H1 (cell line): ENCODE data around the gene CCDC106. TPM values are rescaled to one million over a fixed set of nuclear protein-coding genes. Genes with fewer than 3 reads are reported as not detected.

Source experiments
- CTCF ChIA-PET: fragments of 300-600 bp; sonication (Branson Sonifier 250); formaldehyde crosslinking; loops from one replicate; lab custom pipeline; 2021; ENCODE audit not compliant: partially characterized antibody; lab: Charles Lee
- POLR2A ChIA-PET: fragments of 300-600 bp; sonication (Branson Sonifier 250); formaldehyde crosslinking; loops from one replicate; lab custom pipeline; 2021; ENCODE audit warnings: inconsistent platforms; ENCODE audit not compliant: partially characterized antibody; lab: Charles Lee
- DNase-seq, 2 experiments: peaks; one replicate each; pipeline versions ENCODE4 v3.0.0 to v3.0.0-alpha.2; 2010 to 2022; ENCODE audit warnings: low spot score in 2 of 2, low read depth in 1 of 2, mixed read lengths in 1 of 2
- FAIRE-seq: peaks from 2 replicates; lab custom pipeline; 2011; peaks lifted over from hg19 to GRCh38; lab: Jason Lieb, UNC
- H2AFZ ChIP-seq: 2 replicates; pipeline ENCODE4 v1.8.1; 2012; ENCODE audit warnings: low read length, inconsistent platforms
- H2AK5ac ChIP-seq: 2 replicates; pipeline ENCODE4 v1.6.1; 2013; ENCODE audit warnings: low read depth, low read length
- H2BK120ac ChIP-seq: replicated peaks from 2 replicates; pipeline ENCODE3; 2013; ENCODE audit warnings: low read depth, low read length, inconsistent platforms
- H2BK12ac ChIP-seq: 2 replicates; pipeline ENCODE4 v1.6.1; 2013; ENCODE audit warnings: low read depth, low read length
- H2BK15ac ChIP-seq: 2 replicates; pipeline ENCODE4 v1.6.1; 2013; ENCODE audit warnings: low read length
- H2BK20ac ChIP-seq: 2 replicates; pipeline ENCODE4 v1.6.1; 2013; ENCODE audit warnings: low read length
- H2BK5ac ChIP-seq: 2 replicates; pipeline ENCODE4 v1.6.1; 2013; ENCODE audit warnings: low read depth, low read length
- H3K14ac ChIP-seq: 2 replicates; pipeline ENCODE4 v1.6.1; 2013; ENCODE audit warnings: inconsistent platforms; ENCODE audit not compliant: insufficient read length
- H3K18ac ChIP-seq: 2 replicates; pipeline ENCODE4 v1.6.1; 2013; ENCODE audit warnings: low read length; ENCODE audit errors: extremely low read depth
- H3K23ac ChIP-seq: 2 replicates; pipeline ENCODE4 v1.6.1; 2013; ENCODE audit warnings: inconsistent platforms; ENCODE audit not compliant: insufficient read length
- H3K23me2 ChIP-seq: 2 replicates; pipeline ENCODE4 v1.6.1; 2013; ENCODE audit warnings: low read depth, low read length
- H3K27ac ChIP-seq: 2 replicates; pipeline ENCODE4 v1.6.1; 2011; ENCODE audit warnings: low read depth, low read length, inconsistent platforms
- H3K27me3 ChIP-seq, 4 experiments: replicated peaks in 1 of 4; 1 replicate in 1 of 4; 2 replicates in 3 of 4; pipeline versions ENCODE4 v1.6.1 to v1.8.1; 2011 to 2013; ENCODE audit warnings: low read length in 3 of 4, mild to moderate bottlenecking in 3 of 4, inconsistent platforms in 2 of 4, mixed read lengths in 2 of 4, moderate library complexity in 1 of 4; ENCODE audit not compliant: control insufficient read depth in 3 of 4, insufficient read depth in 3 of 4; ENCODE audit errors: extremely low read depth in 1 of 4
- H3K36me3 ChIP-seq, 4 experiments: 2 replicates each; pipeline versions ENCODE4 v1.6.1 to v1.8.1; 2011 to 2013; ENCODE audit warnings: mild to moderate bottlenecking in 4 of 4, low read length in 3 of 4, moderate library complexity in 2 of 4, control low read depth in 1 of 4, inconsistent platforms in 1 of 4; ENCODE audit not compliant: insufficient read depth in 4 of 4, control insufficient read depth in 2 of 4
- H3K4ac ChIP-seq: replicated peaks from 2 replicates; pipeline ENCODE3; 2013; ENCODE audit warnings: low read length, low read depth, mixed read lengths, inconsistent platforms; ENCODE audit not compliant: insufficient read length
- H3K4me1 ChIP-seq, 4 experiments: replicated peaks in 1 of 4; 1 replicate in 1 of 4; 2 replicates in 3 of 4; pipeline versions ENCODE4 v1.6.1 to v1.8.1; 2011 to 2013; ENCODE audit warnings: low read length in 3 of 4, inconsistent platforms in 2 of 4, mixed read lengths in 1 of 4; ENCODE audit not compliant: insufficient read depth in 4 of 4, control insufficient read depth in 3 of 4
- H3K4me2 ChIP-seq, 2 experiments: 2 replicates each; pipeline versions ENCODE4 v1.6.1 to v1.8.1; 2011 to 2013; ENCODE audit warnings: low read depth in 2 of 2, low read length in 2 of 2, control low read depth in 1 of 2, inconsistent platforms in 1 of 2, mild to moderate bottlenecking in 1 of 2; ENCODE audit not compliant: insufficient read depth in 1 of 2
- H3K4me3 ChIP-seq, 4 experiments: fragments of 200-600, 300-600 bp in 1 of 4; sonication (generic), shearing (Covaris generic), sonication (Bioruptor Twin) in 1 of 4; 2 replicates each; pipeline versions ENCODE4 v1.5.1 to v1.8.1; 2011 to 2016; ENCODE audit warnings: low read length in 4 of 4, low read depth in 3 of 4, control low read depth in 2 of 4, inconsistent platforms in 2 of 4, mild to moderate bottlenecking in 2 of 4, mixed read lengths in 1 of 4, moderate library complexity in 1 of 4; ENCODE audit not compliant: insufficient read depth in 2 of 4; ENCODE audit errors: extremely low read depth in 1 of 4
- H3K56ac ChIP-seq: replicated peaks from 2 replicates; pipeline ENCODE3; 2013; ENCODE audit warnings: low read depth, mild to moderate bottlenecking, mixed read lengths, low read length, inconsistent platforms; ENCODE audit not compliant: insufficient read length
- H3K79me1 ChIP-seq: 2 replicates; pipeline ENCODE4 v1.6.1; 2013; ENCODE audit warnings: low read depth, low read length, control low read depth
- H3K79me2 ChIP-seq, 2 experiments: 2 replicates each; pipeline versions ENCODE4 v1.6.1 to v1.8.1; 2012 to 2013; ENCODE audit warnings: low read length in 2 of 2, mild to moderate bottlenecking in 2 of 2, inconsistent platforms in 1 of 2; ENCODE audit not compliant: insufficient read depth in 2 of 2, control insufficient read depth in 1 of 2
- H3K9ac ChIP-seq, 4 experiments: replicated peaks in 1 of 4; 1 replicate in 1 of 4; 2 replicates in 3 of 4; pipeline versions ENCODE4 v1.6.1 to v1.8.1; 2011 to 2013; ENCODE audit warnings: low read depth in 3 of 4, low read length in 3 of 4, control low read depth in 2 of 4, mild to moderate bottlenecking in 2 of 4, moderate library complexity in 2 of 4, inconsistent platforms in 1 of 4; ENCODE audit errors: extremely low read depth in 1 of 4
- H3K9me3 ChIP-seq, 2 experiments: 2 replicates each; pipeline versions ENCODE4 v1.6.1 to v1.8.1; 2012 to 2013; ENCODE audit warnings: mild to moderate bottlenecking in 2 of 2, moderate library complexity in 2 of 2, control low read depth in 1 of 2, inconsistent platforms in 1 of 2, low read depth in 1 of 2, low read length in 1 of 2, mixed read lengths in 1 of 2; ENCODE audit not compliant: insufficient read depth in 2 of 2
- H4K20me1 ChIP-seq, 2 experiments: replicated peaks in 1 of 2; 2 replicates each; pipeline versions ENCODE3 to v1.8.1; 2011 to 2013; ENCODE audit warnings: inconsistent platforms in 2 of 2, low read length in 2 of 2, mild to moderate bottlenecking in 1 of 2; ENCODE audit not compliant: insufficient read depth in 2 of 2, control insufficient read depth in 1 of 2
- H4K5ac ChIP-seq: 2 replicates; pipeline ENCODE4 v1.6.1; 2013; ENCODE audit warnings: low read length, low read depth, mixed read lengths, inconsistent platforms; ENCODE audit not compliant: insufficient read length
- H4K8ac ChIP-seq: 2 replicates; pipeline ENCODE4 v1.8.0; 2013; ENCODE audit warnings: mild to moderate bottlenecking, moderate library complexity, low read length, inconsistent platforms; ENCODE audit not compliant: insufficient read depth; ENCODE audit errors: extremely low read depth
- H4K91ac ChIP-seq: replicated peaks from 2 replicates; pipeline ENCODE3; 2013; ENCODE audit warnings: low read length, mixed read lengths, inconsistent platforms; ENCODE audit not compliant: insufficient read length
- BCL11A ChIP-seq, 2 experiments: IDR thresholded peaks; one replicate each; pipeline ENCODE4 v1.6.1; 2011; ENCODE audit warnings: low read depth in 2 of 2, low read length in 2 of 2, mild to moderate bottlenecking in 2 of 2
- EGR1 ChIP-seq: IDR thresholded peaks from 2 replicates; pipeline ENCODE4 v1.6.1; 2011; ENCODE audit warnings: low read depth, low read length, borderline replicate concordance
- NRF1 ChIP-seq: IDR thresholded peaks from 2 replicates; pipeline ENCODE4 v1.6.1; 2011; ENCODE audit warnings: mild to moderate bottlenecking, low read depth, low read length, improper control_type of control experiment
- RBBP5 ChIP-seq: IDR thresholded peaks from 2 replicates; pipeline ENCODE4 v1.7.1; 2012; ENCODE audit warnings: low read depth, mild to moderate bottlenecking, inconsistent platforms, low read length, moderate library complexity, borderline replicate concordance
- SUZ12 ChIP-seq: fragments of 200-600 bp; sonication (generic); IDR thresholded peaks from 2 replicates; pipeline ENCODE4 v1.6.1; 2012; ENCODE audit warnings: mild to moderate bottlenecking, inconsistent platforms, low read length, moderate library complexity, mixed read lengths
- TAF1 ChIP-seq: IDR thresholded peaks from 2 replicates; pipeline ENCODE4 v1.6.1; 2011; ENCODE audit warnings: mild to moderate bottlenecking, low read depth, low read length
- WGBS, 2 experiments: shearing (Covaris generic) in 1 of 2; methylation state at CpG; one replicate each; pipeline versions ENCODE4 v1.1.6 to v1.1.7; 2013 to 2015; ENCODE audit warnings: low lambda C conversion rate in 2 of 2, mixed read lengths in 2 of 2, inconsistent platforms in 1 of 2, low coverage in 1 of 2, missing lambda C conversion rate in 1 of 2; ENCODE audit not compliant: insufficient replicate concordance in 2 of 2, insufficient coverage in 1 of 2, insufficient read length in 1 of 2; ENCODE audit errors: extremely low coverage in 1 of 2, missing lambda C conversion rate in 1 of 2; 5-methylcytosine and 5-hydroxymethylcytosine counted together
- polyA plus RNA-seq, 7 experiments: library from polyadenylated mRNA; depleted of rRNA in 3 of 7; stranded (reverse) in 5 of 7; unstranded in 2 of 7; fragments of >200 nt in 5 of 7; fragments of 200-250 nt in 2 of 7; gene quantifications; 1 replicate in 5 of 7; 2 replicates in 1 of 7; 4 replicates in 1 of 7; pipeline versions ENCODE4 v1.2.1 to v1.2.3, GENCODE V29; 2011 to 2013; ENCODE audit warnings: missing spikeins in 2 of 7, mixed read lengths in 2 of 7
- total RNA-seq: library from RNA; stranded (reverse); fragmentation: NEBNext Ultra II Directional; extraction: Animal tissue kit (Norgen Biotek cat#: 25700); gene quantifications from 2 replicates; pipeline ENCODE4 v1.2.1, GENCODE V29; 2021

CCDC106 gene
- total and polyA plus RNA-seq, 2 of the 8 experiments (the other 6 are each of a cell fraction or from before 2014, with no cell fraction given) = 12.0 to 20.1 TPM

GRCh38 chr19:55698256-55698655 lies 50.2 kb downstream of the CCDC106 start:
- no peak overlapping the region for H3K56ac ChIP-seq

More at GRCh38 chr19:55698256-55698655, 50.2 kb downstream of the CCDC106 start:
- Histone ChIP-seq H3K4me3 (no peak overlapping the region), H3K4me2 (no peak overlapping the region), H3K4ac (no peak overlapping the region), H2BK20ac (no peak overlapping the region), H2BK120ac (no peak overlapping the region), H3K79me2 (no peaks in the 10 kb centered on the region), H3K9me3 (peaks cover 0 to 7% of the 10 kb centered on the region in 2 experiments; a peak in 2 of 4 replicates), H4K91ac (no peak overlapping the region), H3K27ac (no peak overlapping the region), H4K20me1 (peaks cover 0 to 4% of the 10 kb centered on the region in 2 experiments), H2AFZ (no peak overlapping the region), H4K8ac (no peak overlapping the region), H2BK15ac (no peak overlapping the region), H3K14ac (no peak overlapping the region), H2AK5ac (no peak overlapping the region), H3K23ac (no peak overlapping the region), H2BK12ac (no peak overlapping the region), H3K23me2 (no peaks in the 10 kb centered on the region), H2BK5ac (no peak overlapping the region), H3K36me3 (peaks cover 2 to 20% (median 11%) of the 10 kb centered on the region in 4 experiments; a peak in 6 of 8 replicates), H3K79me1 (no peaks in the 10 kb centered on the region), H3K18ac (no peak overlapping the region), H3K27me3 (no peaks in the 10 kb centered on the region)
- no peak for DNase-seq
- ChIA-PET CTCF (interaction anchor here (1.2 kb wide), 1 partner anchor 14 kb away, joined by 4 read pairs; no protein-coding TSS in a partner anchor), POLR2A (interaction anchor here (1.0 to 1.3 kb wide), 3 partner anchors 13 to 41 kb away, joined by 3 to 4 read pairs (median 3); no protein-coding TSS in a partner anchor)
- FAIRE-seq = no peak
- TF ChIP-seq TAF1 (no peak), BCL11A (IDR thresholded peaks at IDR 0.05; ENCODE audit: low read depth in 2 of 2, low read length in 2 of 2) (no peak), RBBP5 (no peak), NRF1 (no peak), EGR1 (no peak), SUZ12 (no peak)
- TF ChIP-seq, all 59 proteins: peak for 0
- whole genome bisulfite sequencing, 2 experiments = 92% methylated on average over 16 of the region's 17 CpGs; no CpG with 5 or more reads in 1 of the 2 experiments
- H3K4me1 ChIP-seq = no peaks in the 10 kb centered on the region; a peak in 1 of 7 replicates
- no peak overlapping the region for H4K5ac ChIP-seq
- H3K9ac ChIP-seq = no peak overlapping the region
